HG03064 (cell line): Measurements from ENCODE around the gene SNX30.

Source experiments
- ATAC-seq: cut with Tn5 transposase; IDR thresholded peaks from one replicate; pipeline ENCODE4 v1.9.1; 2021; ENCODE audit warnings: low read depth; ENCODE audit not compliant: unreplicated experiment

The SNX30 gene

DNA sequence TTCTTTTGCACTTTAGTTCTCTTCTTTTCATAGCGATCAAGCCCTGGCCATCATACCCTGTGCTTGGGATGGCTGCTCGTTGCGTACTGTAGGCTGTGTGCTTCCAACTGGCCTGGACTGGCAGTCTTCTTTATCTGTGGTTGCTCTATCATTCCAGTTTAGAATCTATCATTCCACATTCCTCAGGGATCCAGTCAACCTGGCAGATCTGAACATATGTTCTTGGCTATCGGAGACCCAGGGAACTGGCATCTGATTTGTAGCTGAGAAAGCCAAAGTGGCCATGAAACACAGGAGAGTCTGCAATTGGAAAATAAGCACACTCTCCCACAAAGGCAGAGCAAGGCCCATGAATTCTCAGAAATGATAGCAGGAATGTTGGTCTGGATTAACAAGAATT is 162.8 kb downstream of the SNX30 start:
- ATAC-seq, result no peak

DNA sequence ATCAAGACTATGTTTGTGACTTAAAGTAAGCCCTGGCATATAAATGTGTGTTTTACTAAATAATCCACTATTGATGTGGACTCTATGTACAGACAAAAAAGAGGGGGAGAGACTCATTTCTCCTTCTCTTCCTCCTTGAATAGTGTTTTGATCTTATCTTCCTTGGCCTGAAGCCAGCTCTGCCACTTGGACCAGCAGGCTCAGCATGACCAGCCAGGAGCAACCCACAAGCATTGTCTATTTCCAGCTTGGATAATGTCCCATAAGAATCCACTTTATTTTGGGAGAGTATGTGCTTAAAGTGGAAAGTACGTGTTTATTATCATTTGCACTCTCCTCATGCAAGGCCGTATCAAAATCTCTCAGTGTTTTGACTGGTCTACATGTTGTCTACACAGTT is 164.0 kb downstream of the SNX30 start:
- no peak for ATAC-seq

DNA sequence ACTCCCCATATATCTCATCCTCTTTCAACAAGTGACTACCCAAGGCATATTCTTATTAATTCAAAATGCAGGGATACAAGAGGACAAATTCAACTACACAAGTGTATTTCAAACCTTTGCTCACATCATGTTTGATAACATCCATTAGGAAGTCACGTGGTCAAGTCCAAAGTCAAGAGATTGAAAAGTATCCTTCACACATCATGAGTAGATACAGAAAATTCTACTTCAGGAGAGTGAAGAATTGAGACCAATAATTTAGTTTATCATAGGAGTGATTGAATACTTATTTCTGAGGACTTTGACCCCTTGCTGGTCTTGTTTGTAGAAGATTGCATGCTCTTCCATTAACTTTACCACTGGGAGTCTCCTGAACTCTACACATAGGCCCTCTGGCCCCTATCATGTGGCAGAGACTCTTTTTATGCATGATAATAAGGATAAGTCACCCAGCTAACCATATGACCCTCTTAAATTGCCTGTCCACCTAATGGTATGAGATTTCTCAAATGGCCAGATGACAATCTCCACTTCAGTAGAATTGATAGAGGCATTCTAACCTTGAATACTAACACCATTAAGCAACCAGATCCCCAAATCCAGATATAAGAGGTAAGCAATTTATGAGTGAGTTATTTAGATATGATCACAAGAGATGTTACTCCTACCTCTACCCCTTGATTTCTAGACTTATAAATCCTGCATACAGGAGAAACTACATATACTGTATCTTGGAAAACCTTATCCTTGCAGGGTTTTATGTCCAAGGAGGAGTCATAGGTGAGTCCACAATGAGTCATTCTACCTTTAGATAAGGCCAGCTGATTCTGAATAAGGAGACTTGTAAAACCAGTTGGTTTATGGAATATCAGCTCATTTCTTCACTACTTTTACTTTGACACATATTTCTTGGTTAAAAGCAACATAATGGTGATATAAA is 166.8 kb downstream of the SNX30 start:
- ATAC-seq, result no peak

DNA sequence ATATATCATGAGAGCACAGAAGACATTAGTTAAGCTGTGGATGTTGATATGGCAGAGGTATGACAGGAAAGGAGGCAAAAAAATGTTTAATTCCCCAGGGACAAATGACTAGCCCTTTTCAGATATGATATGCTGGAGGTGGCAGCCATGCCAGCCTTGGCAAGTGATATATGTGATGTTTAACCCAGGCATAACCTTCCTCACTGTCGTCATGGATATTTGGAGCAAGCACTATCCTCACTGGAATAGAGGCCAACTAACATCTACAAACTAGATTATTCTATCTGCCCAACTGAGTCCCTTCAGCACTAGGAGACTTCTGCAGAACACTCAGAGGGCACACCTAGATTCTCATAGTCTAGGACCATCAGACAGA is 167.4 kb downstream of the SNX30 start:
- ATAC-seq, result no peak

DNA sequence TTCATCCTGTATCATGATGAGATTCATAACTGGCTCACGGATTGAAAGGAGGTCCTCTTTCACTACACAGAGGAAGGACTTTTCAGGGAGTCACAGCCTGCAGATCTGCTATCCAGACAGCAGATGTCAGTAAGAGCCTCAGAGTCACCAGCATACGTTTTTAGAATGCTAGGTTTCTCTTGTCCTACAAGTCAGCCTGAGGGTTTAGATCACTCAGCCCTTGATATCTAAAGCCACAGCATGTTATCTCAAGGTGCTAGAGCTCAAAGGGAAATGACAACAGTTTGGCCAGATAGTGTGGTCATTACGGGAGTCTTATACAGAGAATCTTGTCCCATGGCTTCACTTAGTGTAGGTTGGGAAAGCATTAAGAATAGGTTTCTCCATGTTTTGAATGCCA is 171.0 kb downstream of the SNX30 start:
- ATAC-seq, result no peak
